Measurements from ENCODE around the gene SLC6A9.

SLC6A9 gene

DNA sequence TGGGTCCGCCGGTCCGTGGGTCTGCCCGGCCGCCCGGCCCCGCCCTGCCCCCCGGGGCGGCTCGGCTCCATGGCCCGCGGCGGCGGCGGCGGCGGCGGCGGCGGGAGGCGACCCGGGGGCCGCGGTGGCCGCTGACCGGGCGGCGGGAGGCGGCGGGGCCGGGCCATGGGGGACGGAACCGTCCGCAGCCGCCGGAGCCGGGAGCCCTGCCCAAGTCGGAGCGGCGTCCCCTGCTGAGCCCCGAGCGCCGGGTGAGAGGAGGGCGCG lies 52.1 kb downstream of the SLC6A9 start:
- TF ChIP-seq, protein P1, sequence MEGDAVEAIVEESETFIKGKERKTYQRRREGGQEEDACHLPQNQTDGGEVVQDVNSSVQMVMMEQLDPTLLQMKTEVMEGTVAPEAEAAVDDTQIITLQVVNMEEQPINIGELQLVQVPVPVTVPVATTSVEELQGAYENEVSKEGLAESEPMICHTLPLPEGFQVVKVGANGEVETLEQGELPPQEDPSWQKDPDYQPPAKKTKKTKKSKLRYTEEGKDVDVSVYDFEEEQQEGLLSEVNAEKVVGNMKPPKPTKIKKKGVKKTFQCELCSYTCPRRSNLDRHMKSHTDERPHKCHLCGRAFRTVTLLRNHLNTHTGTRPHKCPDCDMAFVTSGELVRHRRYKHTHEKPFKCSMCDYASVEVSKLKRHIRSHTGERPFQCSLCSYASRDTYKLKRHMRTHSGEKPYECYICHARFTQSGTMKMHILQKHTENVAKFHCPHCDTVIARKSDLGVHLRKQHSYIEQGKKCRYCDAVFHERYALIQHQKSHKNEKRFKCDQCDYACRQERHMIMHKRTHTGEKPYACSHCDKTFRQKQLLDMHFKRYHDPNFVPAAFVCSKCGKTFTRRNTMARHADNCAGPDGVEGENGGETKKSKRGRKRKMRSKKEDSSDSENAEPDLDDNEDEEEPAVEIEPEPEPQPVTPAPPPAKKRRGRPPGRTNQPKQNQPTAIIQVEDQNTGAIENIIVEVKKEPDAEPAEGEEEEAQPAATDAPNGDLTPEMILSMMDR (IDR thresholded peaks at IDR 0.05), result no peak

DNA sequence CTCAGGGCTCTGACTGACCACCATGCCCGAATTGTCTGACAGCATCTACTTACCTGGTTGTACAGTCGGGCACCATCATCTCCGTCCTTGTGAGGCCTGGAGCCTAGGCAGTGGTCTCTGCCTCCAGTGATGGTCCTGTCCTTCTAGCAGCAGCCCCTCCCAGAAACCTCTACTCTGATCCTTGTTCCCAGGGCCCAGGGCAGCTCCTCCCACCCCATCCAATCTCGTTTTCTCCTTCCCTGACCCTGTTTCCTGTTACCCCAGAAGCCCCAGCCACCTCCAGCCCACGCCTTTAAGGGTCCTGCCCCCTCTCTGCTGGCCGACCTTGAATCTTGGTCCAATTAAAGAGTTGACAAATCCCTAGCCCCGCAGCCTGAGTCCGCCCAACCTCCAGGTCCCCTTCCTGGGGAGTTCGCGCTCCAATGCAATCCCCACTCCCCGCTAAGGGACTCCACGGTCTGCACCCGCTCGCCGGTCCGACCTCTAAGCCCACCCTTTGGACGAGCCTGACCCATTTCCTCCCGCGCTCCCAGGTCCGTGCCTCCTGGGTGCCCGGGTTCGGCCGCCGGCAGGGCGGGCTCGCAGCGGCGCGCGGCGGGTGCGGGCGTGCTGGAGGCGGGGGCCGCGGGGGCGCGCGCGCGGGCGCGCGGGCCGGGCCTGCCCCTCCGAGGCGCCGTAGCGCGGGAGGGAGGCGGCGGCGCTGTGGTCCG lies 52.6 kb downstream of the SLC6A9 start, which contains the start of gene B4GALT2:
Gene B4GALT2, plus strand, starts transcription at position 660 of the 710 bp plus-strand sequence. CDS start 1,951 bp downstream, outside the sequence.
- TF ChIP-seq, protein P1 (IDR thresholded peaks at IDR 0.05), result no peak

DNA sequence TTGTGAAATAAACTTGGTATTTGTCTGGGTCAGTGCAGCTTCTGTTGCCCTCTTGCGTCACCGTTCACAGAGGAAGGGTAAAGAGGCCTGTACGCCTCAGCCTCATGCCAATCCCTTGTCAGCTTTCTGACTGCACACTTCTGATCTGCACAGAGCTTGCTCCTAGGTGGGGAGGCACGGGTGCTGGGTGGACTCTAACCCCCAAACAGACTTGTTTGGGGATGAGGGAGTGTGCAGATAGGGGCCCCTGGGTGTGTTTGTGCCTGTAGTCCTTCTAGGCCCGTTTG lies 53.1 kb downstream of the SLC6A9 start:
- TF ChIP-seq, protein P1 (IDR thresholded peaks at IDR 0.05), result no peak

DNA sequence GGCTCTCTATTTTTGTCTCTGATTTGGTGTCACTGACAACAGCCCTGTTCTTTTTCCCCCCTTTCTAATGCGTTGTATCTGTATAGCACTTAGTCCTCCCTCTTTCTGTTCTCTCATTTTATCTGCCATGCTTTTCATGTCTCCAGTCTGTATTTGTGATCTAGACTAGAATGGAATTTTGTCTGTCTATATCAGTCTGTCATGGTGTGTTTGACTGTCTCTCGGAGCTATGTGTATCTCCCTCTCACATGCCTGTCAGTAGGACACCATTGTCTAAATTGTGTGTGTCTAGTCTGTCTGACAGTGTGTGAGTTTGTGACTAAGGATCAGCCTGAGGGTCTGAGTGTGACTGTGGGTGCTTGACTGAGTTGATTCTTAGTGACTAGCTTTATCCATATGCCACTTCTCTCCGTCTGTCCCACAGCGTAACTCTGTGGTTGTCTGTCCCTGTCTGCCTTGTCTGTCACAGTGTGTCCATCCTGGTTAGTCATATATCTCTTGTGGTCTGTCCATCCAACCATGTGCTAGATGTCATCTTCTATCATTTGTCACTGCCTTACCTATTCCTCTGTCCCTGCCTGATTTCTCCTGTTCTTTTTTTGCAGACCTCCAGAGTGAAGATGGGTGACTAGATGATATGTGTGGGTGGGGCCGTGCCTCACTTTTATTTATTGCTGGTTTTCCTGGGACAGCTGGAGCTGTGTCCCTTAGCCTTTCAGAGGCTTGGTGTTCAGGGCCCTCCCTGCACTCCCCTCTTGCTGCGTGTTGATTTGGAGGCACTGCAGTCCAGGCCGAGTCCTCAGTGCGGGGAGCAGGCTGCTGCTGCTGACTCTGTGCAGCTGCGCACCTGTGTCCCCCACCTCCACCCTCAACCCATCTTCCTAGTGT lies 53.6 kb downstream of the SLC6A9 start:
- TF ChIP-seq, protein P1 (IDR thresholded peaks at IDR 0.05), result no peak

DNA sequence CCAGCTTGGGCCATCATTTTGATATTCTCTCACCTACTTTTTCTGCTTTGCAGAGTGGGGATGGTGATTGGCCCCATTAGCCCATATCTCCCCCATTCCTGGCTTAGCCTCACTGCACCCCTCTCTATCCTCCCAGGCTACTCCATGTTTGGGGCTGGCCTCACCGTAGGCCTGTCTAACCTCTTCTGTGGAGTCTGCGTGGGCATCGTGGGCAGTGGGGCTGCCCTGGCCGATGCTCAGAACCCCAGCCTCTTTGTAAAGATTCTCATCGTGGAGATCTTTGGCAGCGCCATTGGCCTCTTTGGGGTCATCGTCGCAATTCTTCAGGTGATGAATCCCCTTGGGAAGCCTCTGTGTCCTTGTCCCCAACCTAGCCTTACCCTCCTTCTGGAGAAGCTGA lies 54.4 kb downstream of the SLC6A9 start:
- TF ChIP-seq, protein P1 (IDR thresholded peaks at IDR 0.05), result no peak

DNA sequence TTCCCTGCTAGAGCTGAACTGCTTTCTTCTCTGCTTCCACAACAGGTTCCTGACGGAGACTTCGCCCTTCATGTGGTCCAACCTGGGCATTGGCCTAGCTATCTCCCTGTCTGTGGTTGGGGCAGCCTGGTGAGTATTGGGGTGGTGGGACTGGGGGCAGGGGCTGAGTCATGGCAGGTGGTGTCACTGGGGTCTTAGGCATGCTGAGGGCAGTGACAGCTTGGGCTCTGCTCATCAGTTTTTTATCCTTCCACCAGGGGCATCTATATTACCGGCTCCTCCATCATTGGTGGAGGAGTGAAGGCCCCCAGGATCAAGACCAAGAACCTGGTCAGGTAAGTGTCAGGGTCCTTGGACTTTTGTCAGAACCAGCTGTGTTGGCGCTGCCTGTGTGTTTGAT lies 55.2 kb downstream of the SLC6A9 start:
- TF ChIP-seq, protein P1 (IDR thresholded peaks at IDR 0.05), result no peak

DNA sequence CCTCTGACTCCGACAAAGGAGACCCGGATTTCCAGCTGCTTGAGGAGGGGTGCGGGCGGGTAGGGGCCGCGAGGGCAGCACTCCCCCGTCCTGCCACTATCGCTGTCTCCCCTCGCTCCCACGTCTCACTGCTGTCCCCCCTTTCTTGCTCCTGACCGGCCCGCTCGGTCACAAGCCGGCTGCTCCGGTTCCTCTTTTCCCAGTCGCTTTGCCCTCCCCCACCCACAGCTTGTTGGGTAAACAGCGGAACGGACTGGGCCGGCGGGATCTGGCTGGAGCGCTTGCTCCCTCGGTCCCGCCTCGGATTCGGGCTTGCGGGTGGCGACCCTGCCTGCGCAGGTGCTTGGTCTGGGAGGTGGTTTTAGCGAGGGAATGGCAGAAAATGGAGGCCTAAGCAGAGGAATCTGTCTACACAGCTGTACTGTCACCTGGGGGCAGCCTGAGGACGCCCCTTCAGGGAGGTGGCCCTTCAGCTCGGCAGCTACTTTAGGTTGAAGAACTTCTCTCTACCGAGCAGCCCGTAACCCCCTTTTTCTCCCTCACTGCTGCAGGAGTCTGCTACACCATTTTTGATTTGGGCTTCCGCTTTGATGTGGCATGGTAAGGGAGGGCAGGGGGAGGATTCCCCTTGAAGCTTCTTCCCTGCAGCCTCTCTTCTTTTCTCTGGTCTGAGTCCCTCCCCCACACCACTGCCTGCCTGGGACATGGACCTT lies 55.9 kb downstream of the SLC6A9 start:
- TF ChIP-seq, protein P1 (IDR thresholded peaks at IDR 0.05), result no peak
